CD8-positive, alpha-beta memory T cell (primary cell): ENCODE results near the gene FOLH1. TPM values are rescaled to one million over a fixed set of nuclear protein-coding genes. Genes with fewer than 3 reads are reported as not detected.
"Not testable (repeated sequence)": the region's sequence is repeated elsewhere in the genome, so short reads cannot be mapped to it uniquely, and the experiment has no call there.

Experiments
- CTCF ChIA-PET: fragments of 350-600 bp; sonication (Branson Sonifier 250); formaldehyde crosslinking; loops from one replicate; lab custom pipeline; 2021; ENCODE audit warnings: antibody characterized with exemption; lab: Charles Lee
- POLR2A ChIA-PET: fragments of 350-600 bp; sonication (Branson Sonifier 250); formaldehyde crosslinking; loops from one replicate; lab custom pipeline; 2021; ENCODE audit warnings: antibody characterized with exemption; lab: Charles Lee
- DNase-seq, 5 donors: peaks; one replicate each; pipeline versions ENCODE4 v3.0.0 to v3.0.0-alpha.2; 2020 to 2022; ENCODE audit warnings: mixed read lengths in 1 of 5
- H3K27ac ChIP-seq: one replicate; pipeline ENCODE4 v1.7.0; 2013; ENCODE audit warnings: low read depth, mild to moderate bottlenecking, low read length, moderate library complexity
- H3K27me3 ChIP-seq: 2 replicates; pipeline ENCODE4 v1.7.0; 2013; ENCODE audit warnings: low read length, mild to moderate bottlenecking; ENCODE audit not compliant: insufficient read depth, poor library complexity, severe bottlenecking
- H3K36me3 ChIP-seq: 2 replicates; pipeline ENCODE4 v1.7.0; 2013; ENCODE audit warnings: mild to moderate bottlenecking, low read length, moderate library complexity; ENCODE audit not compliant: insufficient read depth
- H3K4me1 ChIP-seq: 2 replicates; pipeline ENCODE4 v1.7.0; 2013; ENCODE audit warnings: mild to moderate bottlenecking, low read length, moderate library complexity; ENCODE audit not compliant: insufficient read depth
- H3K4me3 ChIP-seq: 2 replicates; pipeline ENCODE4 v1.7.0; 2013; ENCODE audit warnings: mild to moderate bottlenecking, low read length
- H3K9me3 ChIP-seq: 2 replicates; pipeline ENCODE4 v1.7.0; 2013; ENCODE audit warnings: mild to moderate bottlenecking, low read length
- H3K27ac Mint-ChIP-seq, 8 donors: one replicate each; pipeline ENCODE4 v1.8.0; 2020 to 2021; ENCODE audit warnings: mixed read lengths in 8 of 8, mild to moderate bottlenecking in 6 of 8, inconsistent platforms in 3 of 8, moderate library complexity in 3 of 8
- H3K27me3 Mint-ChIP-seq, 2 donors: one replicate each; pipeline ENCODE4 v1.8.0; 2020 to 2021; ENCODE audit warnings: mixed read lengths in 2 of 2, mild to moderate bottlenecking in 1 of 2, moderate library complexity in 1 of 2
- H3K36me3 Mint-ChIP-seq, 3 donors: one replicate each; pipeline ENCODE4 v1.8.0; 2020 to 2021; ENCODE audit warnings: mixed read lengths in 3 of 3, inconsistent platforms in 1 of 3, mild to moderate bottlenecking in 1 of 3
- H3K4me1 Mint-ChIP-seq, 3 donors: one replicate each; pipeline ENCODE4 v1.8.0; 2020 to 2021; ENCODE audit warnings: mixed read lengths in 3 of 3, inconsistent platforms in 1 of 3, mild to moderate bottlenecking in 1 of 3
- H3K4me3 Mint-ChIP-seq, 7 donors: one replicate each; pipeline ENCODE4 v1.8.0; 2020 to 2021; ENCODE audit warnings: mixed read lengths in 7 of 7, mild to moderate bottlenecking in 6 of 7, moderate library complexity in 4 of 7, inconsistent platforms in 2 of 7
- H3K9me3 Mint-ChIP-seq, 5 donors: one replicate each; pipeline ENCODE4 v1.8.0; 2020 to 2022; ENCODE audit warnings: mixed read lengths in 5 of 5, mild to moderate bottlenecking in 3 of 5, moderate library complexity in 2 of 5, inconsistent platforms in 1 of 5
- polyA plus RNA-seq: library from polyadenylated mRNA; unstranded; fragments of 300-500 nt; fragmentation: Illumina TruSeq; gene quantifications from one replicate; pipeline ENCODE4 v1.2.3, GENCODE V29; 2021
- total RNA-seq, 2 experiments: library from RNA; stranded (reverse); gene quantifications; one replicate each; pipeline ENCODE4 v1.2.3, GENCODE V29; 2021

FOLH1 gene
- total and polyA plus RNA-seq, 3 experiments from 2014 or later, result not detected

- H3K4me3 ChIP-seq, H3K36me3 Mint-ChIP-seq, CTCF ChIA-PET, H3K4me1 Mint-ChIP-seq, H3K36me3 ChIP-seq, H3K9me3 Mint-ChIP-seq, H3K4me1 ChIP-seq, POLR2A ChIA-PET, H3K4me3 Mint-ChIP-seq, H3K27me3 ChIP-seq, H3K27ac Mint-ChIP-seq, DNase-seq, H3K27me3 Mint-ChIP-seq, H3K27ac ChIP-seq, H3K9me3 ChIP-seq: not testable (repeated sequence)
Measured at GRCh38 chr11:49196775-49197174, 11.6 kb downstream of the FOLH1 start.

DNA sequence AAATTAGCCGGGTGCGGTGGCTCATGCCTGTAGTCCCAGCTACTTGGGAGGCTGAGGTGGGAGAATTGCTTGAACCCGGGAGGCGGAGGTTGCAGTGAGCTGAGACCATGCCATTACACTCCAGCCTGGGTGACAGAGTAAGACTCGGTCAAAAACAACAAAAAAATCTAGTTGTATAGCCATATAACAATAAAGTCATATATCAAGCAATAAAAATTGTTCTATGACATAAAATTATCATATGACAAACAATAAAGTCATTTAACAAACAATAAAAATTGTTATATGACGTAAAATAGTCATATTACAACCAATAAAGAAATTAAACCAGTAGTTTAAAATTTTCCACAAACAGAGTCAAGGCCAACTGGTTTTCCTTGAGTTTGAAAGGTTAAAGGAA is 12.4 kb downstream of the FOLH1 start:
- CTCF ChIA-PET, H3K27ac ChIP-seq, H3K36me3 ChIP-seq, H3K4me3 Mint-ChIP-seq, H3K27me3 Mint-ChIP-seq, H3K27ac Mint-ChIP-seq, H3K36me3 Mint-ChIP-seq, POLR2A ChIA-PET, H3K4me3 ChIP-seq, H3K4me1 Mint-ChIP-seq, H3K9me3 ChIP-seq, DNase-seq, H3K27me3 ChIP-seq, H3K9me3 Mint-ChIP-seq, H3K4me1 ChIP-seq: not testable (repeated sequence)

DNA sequence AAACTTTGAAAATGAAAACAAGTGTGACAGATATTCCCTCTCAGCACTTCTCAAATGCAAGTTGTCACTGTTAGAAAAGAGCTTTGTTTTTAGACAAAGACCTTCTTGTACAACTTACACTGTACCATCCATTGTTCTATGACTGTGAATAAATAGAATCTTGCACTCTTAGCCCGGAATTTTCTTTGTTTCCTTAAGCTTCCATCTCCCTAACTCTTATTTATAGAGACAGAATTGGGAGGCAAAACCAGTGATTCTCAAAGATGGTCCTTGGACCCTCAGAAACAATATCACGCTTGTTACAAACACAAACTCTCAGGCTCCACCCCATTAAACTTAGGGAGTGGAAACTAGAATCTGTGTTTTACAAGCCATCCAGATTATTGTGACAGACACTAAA is 18.1 kb downstream of the FOLH1 start:
- POLR2A ChIA-PET, CTCF ChIA-PET: not testable (repeated sequence)

DNA sequence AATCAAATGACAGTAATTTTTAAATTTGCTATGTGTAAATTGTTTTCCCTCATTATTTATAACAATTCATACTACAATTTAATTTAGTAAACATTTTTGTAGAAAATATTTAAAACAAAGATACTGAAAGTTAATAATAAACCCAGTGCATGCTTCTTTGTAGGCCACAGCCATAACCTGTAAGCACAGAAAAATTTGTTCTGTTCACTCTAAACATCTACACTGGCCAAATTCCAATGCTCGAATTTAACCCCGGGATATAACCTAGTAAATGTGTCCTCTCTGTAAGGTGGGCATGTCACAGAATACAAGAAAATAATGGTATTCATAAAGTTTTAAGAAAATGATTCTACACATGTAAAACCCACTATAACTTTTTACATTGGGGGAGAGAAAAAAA is 22.2 kb downstream of the FOLH1 start:
- CTCF ChIA-PET, H3K27me3 Mint-ChIP-seq, H3K36me3 Mint-ChIP-seq, H3K4me1 ChIP-seq, H3K27ac Mint-ChIP-seq, H3K4me3 Mint-ChIP-seq, H3K27ac ChIP-seq, H3K36me3 ChIP-seq, H3K4me3 ChIP-seq, H3K9me3 ChIP-seq, DNase-seq, H3K9me3 Mint-ChIP-seq, H3K27me3 ChIP-seq, POLR2A ChIA-PET, H3K4me1 Mint-ChIP-seq: not testable (repeated sequence)

More for the DNA sequence above, 18.1 kb downstream of the FOLH1 start:
- not testable (repeated sequence) for DNase-seq, H3K4me3 ChIP-seq, H3K9me3 Mint-ChIP-seq, H3K36me3 ChIP-seq, H3K27ac Mint-ChIP-seq, H3K4me1 ChIP-seq, H3K27ac ChIP-seq, H3K4me3 Mint-ChIP-seq, H3K4me1 Mint-ChIP-seq, H3K9me3 ChIP-seq, H3K36me3 Mint-ChIP-seq, H3K27me3 ChIP-seq, H3K27me3 Mint-ChIP-seq

GRCh38 chr11:49185597-49185996 is 22.8 kb downstream of the FOLH1 start:
- H3K36me3 ChIP-seq, H3K27me3 Mint-ChIP-seq, H3K9me3 ChIP-seq, H3K27ac ChIP-seq, POLR2A ChIA-PET, H3K27ac Mint-ChIP-seq, H3K4me1 Mint-ChIP-seq, H3K4me3 ChIP-seq, H3K36me3 Mint-ChIP-seq, H3K4me1 ChIP-seq, H3K9me3 Mint-ChIP-seq, DNase-seq, CTCF ChIA-PET, H3K4me3 Mint-ChIP-seq, H3K27me3 ChIP-seq: not testable (repeated sequence)

DNA sequence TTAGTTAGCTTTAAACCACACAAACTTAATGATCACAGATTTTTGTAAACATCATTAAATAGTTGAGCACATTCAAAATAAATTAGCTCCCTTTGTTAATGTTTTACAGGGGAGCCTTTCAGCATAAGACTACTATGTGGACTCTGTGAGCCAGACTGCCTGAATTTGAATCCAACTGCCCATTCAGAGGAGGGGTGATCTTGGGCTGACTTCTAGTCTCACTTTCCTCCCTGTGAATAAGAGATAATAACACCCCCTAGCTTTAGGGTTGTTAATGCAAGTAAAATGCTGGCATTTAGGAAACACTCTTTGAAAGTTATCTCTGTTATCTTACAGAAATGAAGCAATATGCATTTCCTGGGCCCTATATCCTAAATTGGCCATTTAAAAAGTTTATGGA is 23.6 kb downstream of the FOLH1 start:
- H3K27me3 ChIP-seq, H3K27ac Mint-ChIP-seq, H3K27me3 Mint-ChIP-seq, H3K36me3 ChIP-seq, H3K9me3 ChIP-seq, POLR2A ChIA-PET, DNase-seq, H3K9me3 Mint-ChIP-seq, H3K4me3 ChIP-seq, H3K27ac ChIP-seq, H3K4me1 Mint-ChIP-seq, H3K4me1 ChIP-seq, H3K36me3 Mint-ChIP-seq, H3K4me3 Mint-ChIP-seq, CTCF ChIA-PET: not testable (repeated sequence)

DNA sequence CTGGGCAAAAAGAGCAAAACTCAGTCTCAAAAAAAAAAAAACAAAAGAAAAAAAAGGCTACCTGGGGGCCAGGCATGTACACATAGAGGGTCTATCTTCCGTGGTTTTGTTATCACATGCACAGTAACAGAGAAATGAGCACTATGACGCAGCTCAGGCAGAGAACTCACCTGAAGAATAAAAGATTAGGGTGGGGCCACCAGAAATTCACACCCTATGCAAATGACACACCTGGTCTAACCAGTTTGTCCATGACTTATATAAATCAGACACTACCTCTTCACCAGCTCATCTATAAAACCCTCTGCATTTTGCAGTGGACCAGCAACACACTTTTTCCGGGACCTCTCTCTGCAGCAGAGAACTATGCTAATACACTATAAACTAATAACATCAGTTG is 30.5 kb downstream of the FOLH1 start:
- H3K4me1 ChIP-seq, H3K4me1 Mint-ChIP-seq, H3K4me3 ChIP-seq, H3K27ac ChIP-seq, H3K27ac Mint-ChIP-seq, H3K27me3 Mint-ChIP-seq, H3K4me3 Mint-ChIP-seq, CTCF ChIA-PET, POLR2A ChIA-PET, H3K36me3 Mint-ChIP-seq, DNase-seq, H3K9me3 Mint-ChIP-seq, H3K36me3 ChIP-seq, H3K9me3 ChIP-seq, H3K27me3 ChIP-seq: not testable (repeated sequence)

- DNase-seq, H3K36me3 Mint-ChIP-seq, H3K4me3 Mint-ChIP-seq, H3K27ac Mint-ChIP-seq, H3K4me1 Mint-ChIP-seq, H3K4me1 ChIP-seq, H3K9me3 ChIP-seq, H3K27me3 Mint-ChIP-seq, H3K4me3 ChIP-seq, H3K9me3 Mint-ChIP-seq, H3K36me3 ChIP-seq, POLR2A ChIA-PET, CTCF ChIA-PET, H3K27ac ChIP-seq, H3K27me3 ChIP-seq: not testable (repeated sequence)
Measured at GRCh38 chr11:49175378-49175777, 33.0 kb downstream of the FOLH1 start.

DNA sequence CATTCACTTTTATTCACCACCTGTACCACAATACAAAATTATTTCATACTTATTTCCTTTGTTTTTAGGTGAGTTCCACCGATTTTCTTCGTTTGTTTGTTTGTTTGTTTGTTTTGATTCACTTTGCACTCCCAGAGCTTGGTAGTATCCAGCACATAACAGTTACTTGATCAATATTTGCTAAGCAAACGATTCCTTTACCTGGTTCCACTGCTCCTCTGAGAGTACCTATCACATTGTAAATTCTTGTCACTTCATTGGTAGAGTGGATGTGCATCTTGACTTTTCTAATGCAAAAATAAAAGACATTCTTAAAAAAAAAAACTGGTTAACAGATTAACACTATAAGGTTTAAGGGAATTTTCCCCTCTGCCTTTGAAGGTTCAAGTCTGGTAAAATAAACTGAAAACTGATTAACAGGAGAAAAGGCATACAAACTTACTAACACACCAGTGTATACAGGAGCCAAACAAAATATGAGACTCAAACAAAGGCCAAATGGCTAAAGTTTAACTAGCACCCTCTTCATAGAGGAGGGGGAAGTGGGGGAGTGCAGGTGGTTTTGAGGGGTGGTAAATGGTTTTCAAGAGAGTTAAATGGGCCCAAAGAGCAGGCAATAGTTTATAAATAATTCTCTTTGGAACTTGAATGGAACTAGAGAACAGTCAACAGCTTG is 33.6 kb downstream of the FOLH1 start:
- CTCF ChIA-PET, POLR2A ChIA-PET, H3K4me3 Mint-ChIP-seq: not testable (repeated sequence)

More for the DNA sequence above, 33.6 kb downstream of the FOLH1 start:
- H3K9me3 ChIP-seq, H3K36me3 ChIP-seq, H3K9me3 Mint-ChIP-seq, H3K4me1 Mint-ChIP-seq, H3K36me3 Mint-ChIP-seq, H3K27ac ChIP-seq, H3K27me3 Mint-ChIP-seq, H3K4me3 ChIP-seq, H3K27me3 ChIP-seq, H3K27ac Mint-ChIP-seq, H3K4me1 ChIP-seq, DNase-seq: not testable (repeated sequence)
